Activated CD8-positive, alpha-beta T cell treated with anti-CD3 and anti-CD28 coated beads for 36 hours (primary cell): Measurements from ENCODE around the gene POLR2H. TPM values are rescaled to one million over a fixed set of nuclear protein-coding genes. Genes with fewer than 3 reads are reported as not detected.

Experiments
- ATAC-seq: fragments of 200-7000 bp; cut with Tn5 transposase; one replicate; pipeline ENCODE4 v1.10.0; 2021; ENCODE audit warnings: mild to moderate bottlenecking, moderate library complexity
- CTCF ChIA-PET: fragments of 350-600 bp; sonication (Branson Sonifier 250); formaldehyde crosslinking; loops from one replicate; lab custom pipeline; 2021; ENCODE audit warnings: antibody characterized with exemption; lab: Charles Lee
- POLR2A ChIA-PET: fragments of 350-600 bp; sonication (Branson Sonifier 250); formaldehyde crosslinking; loops from one replicate; lab custom pipeline; 2021; ENCODE audit warnings: antibody characterized with exemption; lab: Charles Lee
- DNase-seq: peaks from one replicate; pipeline ENCODE4 v3.0.0-alpha.2; 2020
- H3K27ac Mint-ChIP-seq: one replicate; pipeline ENCODE4 v1.8.0; 2021; ENCODE audit warnings: mild to moderate bottlenecking, mixed read lengths
- H3K27me3 Mint-ChIP-seq: one replicate; pipeline ENCODE4 v1.8.0; 2021; ENCODE audit warnings: mixed read lengths
- H3K36me3 Mint-ChIP-seq: one replicate; pipeline ENCODE4 v1.8.0; 2021; ENCODE audit warnings: low read depth, mixed read lengths
- H3K4me1 Mint-ChIP-seq: one replicate; pipeline ENCODE4 v1.8.0; 2021; ENCODE audit warnings: low read depth, mixed read lengths
- H3K4me3 Mint-ChIP-seq: one replicate; pipeline ENCODE4 v1.8.0; 2021; ENCODE audit warnings: mild to moderate bottlenecking, moderate library complexity, mixed read lengths
- H3K9me3 Mint-ChIP-seq: one replicate; pipeline ENCODE4 v1.8.0; 2021; ENCODE audit warnings: mixed read lengths
- intact Hi-C: fragments of 100-400 bp; cut with micrococcal nuclease; formaldehyde crosslinking; loops from one replicate; pipeline ENCODE4 v1.10.0; 2022
- total RNA-seq, 2 experiments: library from RNA; stranded (reverse); gene quantifications; one replicate each; pipeline ENCODE4 v1.2.3, GENCODE V29; 2021
- TF ChIP-seq, protein P1 (sequence below): fragments of 200-600 bp; IDR thresholded peaks from one replicate; pipeline ENCODE4 v1.8.0; 2022; ENCODE audit warnings: antibody characterized with exemption, mild to moderate bottlenecking

POLR2H gene
- total RNA-seq, 2 experiments from 2014 or later = 166 to 169 TPM

DNA sequence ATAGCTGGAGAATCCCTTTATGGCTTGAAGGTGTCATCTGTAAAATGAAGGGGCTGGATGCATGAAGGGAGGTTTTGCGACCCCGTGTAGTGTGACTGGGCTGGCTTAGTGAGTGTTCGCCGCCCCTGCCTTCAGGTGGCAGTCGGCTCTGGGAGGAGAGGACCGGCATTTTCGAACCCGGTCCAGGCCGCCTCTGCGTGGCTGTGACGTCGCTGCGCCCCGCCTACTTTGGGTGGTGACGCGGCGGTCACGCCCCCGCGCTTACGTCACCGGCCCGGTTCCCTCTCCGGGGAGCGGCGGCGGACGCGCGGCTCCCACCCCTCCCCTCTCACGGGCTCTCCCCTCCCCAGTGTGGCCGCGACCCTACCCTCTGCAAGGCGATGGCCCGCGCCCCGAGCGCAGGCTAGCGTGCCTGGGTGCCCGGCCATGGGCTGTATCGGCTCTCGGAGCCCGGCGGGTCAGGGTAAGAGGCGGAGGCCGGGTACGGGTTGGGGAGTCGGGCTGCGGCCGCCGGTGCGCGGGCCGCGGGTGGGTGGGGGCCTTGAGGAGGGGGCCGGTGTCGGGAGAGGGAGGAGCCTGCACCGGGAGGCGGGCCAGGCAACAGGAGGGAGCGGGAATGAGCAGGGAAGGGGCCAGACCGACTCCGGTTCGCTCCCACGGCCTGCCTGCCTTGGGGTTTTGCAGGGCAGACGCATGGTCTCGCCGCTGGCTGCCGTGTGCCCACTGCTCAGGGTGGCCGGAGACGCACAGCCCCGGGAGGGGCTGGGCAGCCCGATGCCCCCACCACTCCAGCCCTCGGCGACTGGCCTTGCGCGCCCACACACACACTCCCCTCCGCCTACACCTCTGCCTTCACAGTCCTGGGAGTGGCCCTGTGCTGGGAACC lies 25.6 kb upstream of the POLR2H start:
- TF ChIP-seq, protein P1, sequence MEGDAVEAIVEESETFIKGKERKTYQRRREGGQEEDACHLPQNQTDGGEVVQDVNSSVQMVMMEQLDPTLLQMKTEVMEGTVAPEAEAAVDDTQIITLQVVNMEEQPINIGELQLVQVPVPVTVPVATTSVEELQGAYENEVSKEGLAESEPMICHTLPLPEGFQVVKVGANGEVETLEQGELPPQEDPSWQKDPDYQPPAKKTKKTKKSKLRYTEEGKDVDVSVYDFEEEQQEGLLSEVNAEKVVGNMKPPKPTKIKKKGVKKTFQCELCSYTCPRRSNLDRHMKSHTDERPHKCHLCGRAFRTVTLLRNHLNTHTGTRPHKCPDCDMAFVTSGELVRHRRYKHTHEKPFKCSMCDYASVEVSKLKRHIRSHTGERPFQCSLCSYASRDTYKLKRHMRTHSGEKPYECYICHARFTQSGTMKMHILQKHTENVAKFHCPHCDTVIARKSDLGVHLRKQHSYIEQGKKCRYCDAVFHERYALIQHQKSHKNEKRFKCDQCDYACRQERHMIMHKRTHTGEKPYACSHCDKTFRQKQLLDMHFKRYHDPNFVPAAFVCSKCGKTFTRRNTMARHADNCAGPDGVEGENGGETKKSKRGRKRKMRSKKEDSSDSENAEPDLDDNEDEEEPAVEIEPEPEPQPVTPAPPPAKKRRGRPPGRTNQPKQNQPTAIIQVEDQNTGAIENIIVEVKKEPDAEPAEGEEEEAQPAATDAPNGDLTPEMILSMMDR = no peak
- ChIA-PET POLR2A (interaction anchor here (0.8 to 3.8 kb wide), 17 partner anchors 10 to 32 kb away, joined by 3 to 22 read pairs (median 5); partner anchors contain the start of genes CLCN2, EIF4G1 and POLR2H), CTCF (interaction anchor here (1.3 to 2.8 kb wide), 2 partner anchors 18 to 205 kb away, joined by 3 to 25 read pairs; no protein-coding TSS in a partner anchor)
- peaks cover 66% of the 10 kb centered on the region for H3K4me1 Mint-ChIP-seq
- ATAC-seq = peak; percentile 45
- intact Hi-C loops = loop anchor here (2.0 kb wide), 1 partner anchor 19 kb away; no protein-coding TSS in a partner anchor
- H3K36me3 Mint-ChIP-seq = peaks cover 41% of the 10 kb centered on the region
- H3K9me3 Mint-ChIP-seq = no peaks in the 10 kb centered on the region
- peak overlapping the region; percentile 82 for H3K4me3 Mint-ChIP-seq
- H3K27me3 Mint-ChIP-seq = no peaks in the 10 kb centered on the region
- peak overlapping the region; percentile 89 for H3K27ac Mint-ChIP-seq
- peak; percentile 87 for DNase-seq

DNA sequence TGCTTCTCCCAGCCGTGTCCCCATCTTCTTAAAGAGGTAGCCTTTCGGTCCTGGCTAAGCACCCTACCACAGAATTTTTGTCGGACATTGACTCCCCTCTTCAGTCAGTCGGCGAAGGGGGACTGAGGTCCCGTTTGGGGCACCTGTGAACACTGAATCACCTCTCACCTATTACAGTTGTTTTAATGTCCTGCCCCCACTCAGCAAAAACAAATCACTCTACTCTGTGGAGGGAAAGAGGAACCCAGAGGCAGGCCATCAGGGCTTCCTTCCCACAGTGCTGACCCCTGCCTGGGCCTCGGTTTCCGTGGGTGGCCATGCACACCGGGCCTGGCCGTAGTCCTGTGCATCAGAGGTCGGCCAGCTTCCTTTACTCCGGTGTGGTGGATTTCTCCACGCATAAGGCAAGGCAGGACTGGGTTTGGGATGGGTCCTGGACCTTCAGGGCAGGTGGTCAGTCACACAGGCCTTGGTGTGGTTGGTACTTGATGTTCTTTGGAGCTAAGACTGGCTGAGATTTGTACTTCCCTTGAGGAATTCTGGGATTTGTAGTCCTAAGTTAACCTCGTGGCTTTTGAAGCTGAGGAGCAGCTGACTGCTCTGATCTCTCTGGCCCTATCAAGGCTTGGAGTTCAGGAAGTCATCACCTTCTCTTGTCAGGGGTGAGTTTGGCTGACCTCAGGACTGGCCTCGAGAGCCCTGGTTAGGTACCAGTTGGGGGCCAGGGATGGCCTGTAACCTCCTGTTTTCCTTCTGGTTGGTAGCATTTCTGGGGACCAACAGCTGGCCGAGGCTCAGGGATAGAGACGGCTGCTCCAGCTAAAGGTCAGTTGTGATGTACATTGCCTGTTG lies 24.7 kb upstream of the POLR2H start:
- ChIA-PET POLR2A (interaction anchor here (0.6 to 3.8 kb wide), 10 partner anchors 9 to 77 kb away, joined by 3 to 22 read pairs (median 4); partner anchors contain the start of gene EIF4G1), CTCF (interaction anchor here (2.8 kb wide), 1 partner anchor 18 kb away, joined by 25 read pairs; no protein-coding TSS in a partner anchor)
- ATAC-seq = peak; percentile 6

DNA sequence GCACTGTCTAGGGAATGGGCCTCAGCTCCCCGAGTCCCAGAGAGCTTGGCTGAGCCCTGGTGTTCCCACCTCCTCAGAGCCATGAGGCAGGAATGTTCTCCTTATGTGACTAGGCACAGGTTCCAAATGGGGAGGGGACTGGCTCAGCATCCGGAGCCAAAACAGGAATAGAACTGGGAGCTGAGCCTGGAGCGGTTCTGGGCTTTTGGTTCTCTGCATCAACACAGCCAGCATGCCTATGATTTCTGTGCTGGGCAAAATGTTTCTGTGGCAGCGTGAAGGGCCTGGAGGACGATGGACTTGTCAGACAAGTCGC lies 24.2 kb upstream of the POLR2H start, which contains the start of gene FAM131A:
FAM131A (plus strand) TSS at position 202 of the 316 bp plus-strand sequence; CDS start at position 233, 31 bp downstream.
- peaks cover 52% of the 10 kb centered on the region for H3K4me1 Mint-ChIP-seq
- POLR2A ChIA-PET = interaction anchor here (0.6 to 3.8 kb wide), 9 partner anchors 9 to 77 kb away, joined by 3 to 22 read pairs (median 5); partner anchors contain the start of gene EIF4G1
- TF ChIP-seq, protein P1 = no peak

More for the DNA sequence above, 24.7 kb upstream of the POLR2H start:
- intact Hi-C loops = no loop called here
- TF ChIP-seq, protein P1 = no peak
- DNase-seq = peak; percentile 26
- no peaks in the 10 kb centered on the region for H3K9me3 Mint-ChIP-seq
- H3K27me3 Mint-ChIP-seq = no peaks in the 10 kb centered on the region
- H3K27ac Mint-ChIP-seq = peak overlapping the region; percentile 83
- H3K36me3 Mint-ChIP-seq = peaks cover 33% of the 10 kb centered on the region
- peaks cover 57% of the 10 kb centered on the region for H3K4me1 Mint-ChIP-seq
- peak overlapping the region; percentile 82 for H3K4me3 Mint-ChIP-seq

DNA sequence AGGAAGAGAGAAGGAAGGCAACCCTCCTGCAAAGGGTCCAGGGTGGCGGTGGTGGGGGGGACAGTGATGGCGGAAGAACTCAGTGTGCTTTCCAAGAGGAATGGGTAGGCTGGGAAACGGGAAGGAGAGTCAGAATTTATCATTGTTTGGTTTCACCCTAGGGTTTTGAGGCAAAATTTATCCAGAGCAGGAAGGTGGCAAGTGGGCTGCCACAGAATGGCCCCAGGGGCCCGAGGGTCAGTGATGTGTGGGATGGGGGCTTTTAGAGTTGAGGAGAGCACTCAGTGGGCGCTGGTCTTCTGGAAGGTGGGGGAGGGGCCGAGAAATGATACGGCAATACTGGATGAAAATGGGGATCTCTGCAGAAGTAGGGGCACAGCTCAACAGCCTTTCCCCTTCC lies 23.5 kb upstream of the POLR2H start:
- POLR2A ChIA-PET = interaction anchor here (1.2 to 3.8 kb wide), 6 partner anchors 8 to 24 kb away, joined by 4 to 22 read pairs (median 12); partner anchors contain the start of gene EIF4G1
- Mint-ChIP-seq H3K4me3 (peak overlapping the region; percentile 2), H3K27ac (no peak overlapping the region), H3K36me3 (peaks cover 21% of the 10 kb centered on the region), H3K4me1 (peaks cover 45% of the 10 kb centered on the region), H3K27me3 (no peaks in the 10 kb centered on the region), H3K9me3 (no peaks in the 10 kb centered on the region)
- intact Hi-C loops = no loop called here
- ATAC-seq (no peak), DNase-seq (no peak)
- CTCF ChIA-PET = interaction anchor here (1.0 to 2.8 kb wide), 3 partner anchors 12 to 34 kb away, joined by 3 to 25 read pairs (median 3); no protein-coding TSS in a partner anchor
- TF ChIP-seq, protein P1 = no peak

More for the DNA sequence above, 24.2 kb upstream of the POLR2H start, which contains the start of gene FAM131A:
- ATAC-seq = no peak
- peak within 1 kb of the TSS; percentile 82 for H3K4me3 Mint-ChIP-seq
- H3K36me3 Mint-ChIP-seq = peaks cover 27% of the 10 kb centered on the region
- H3K27ac Mint-ChIP-seq = peak within 1 kb of the TSS; percentile 83
- H3K9me3 Mint-ChIP-seq = no peaks in the 10 kb centered on the region
- DNase-seq = no peak
- CTCF ChIA-PET = interaction anchor here (2.8 kb wide), 1 partner anchor 17 kb away, joined by 25 read pairs; no protein-coding TSS in a partner anchor
- intact Hi-C loops = no loop called here
- no peaks in the 10 kb centered on the region for H3K27me3 Mint-ChIP-seq
